Forelimb muscle (tissue), 1 donor: Measurements from ENCODE around the gene ANLN. TPM values are rescaled to one million over a fixed set of nuclear protein-coding genes. Genes with fewer than 3 reads are reported as not detected.
"Not testable (repeated sequence)": the region's sequence is repeated elsewhere in the genome, so short reads cannot be mapped to it uniquely, and the experiment has no call there.

Experiments
- DNase-seq: peaks from one replicate; pipeline ENCODE4 v3.0.0-alpha.2; 2013; ENCODE audit warnings: low read depth
- polyA plus RNA-seq: library from polyadenylated mRNA; unstranded; fragments of 120-200 nt; gene quantifications from one replicate; pipeline ENCODE4 v1.2.1, GENCODE V29; 2013; ENCODE audit not compliant: insufficient read length

The ANLN gene
- polyA plus RNA-seq, 1 donor = 18.1 TPM

- no peak for DNase-seq
These were observed 73.0 kb downstream of the ANLN start for GRCh38 chr7:36462551-36463137.

GRCh38 chr7:36464271-36464670 lies 74.6 kb downstream of the ANLN start:
- no peak for DNase-seq

DNA sequence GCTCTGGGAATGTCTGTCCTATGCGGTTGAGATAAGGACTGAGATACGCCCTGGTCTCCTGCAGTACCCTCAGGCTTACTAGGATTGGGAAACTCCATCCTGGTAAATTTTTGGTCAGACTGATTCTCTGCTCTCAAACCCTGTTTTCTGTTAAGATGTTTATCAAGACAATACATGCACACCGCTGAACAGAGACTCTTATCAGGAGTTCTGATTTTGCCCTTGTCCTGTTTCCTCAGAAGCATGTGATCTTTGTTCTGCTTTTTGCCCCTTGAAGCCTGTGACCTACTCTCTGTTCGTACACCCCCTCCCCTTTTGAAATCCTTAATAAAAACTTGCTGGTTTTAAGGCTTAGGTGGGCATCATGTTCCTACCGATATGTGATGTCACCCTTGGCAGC lies 76.3 kb downstream of the ANLN start:
- not testable (repeated sequence) for DNase-seq

DNA sequence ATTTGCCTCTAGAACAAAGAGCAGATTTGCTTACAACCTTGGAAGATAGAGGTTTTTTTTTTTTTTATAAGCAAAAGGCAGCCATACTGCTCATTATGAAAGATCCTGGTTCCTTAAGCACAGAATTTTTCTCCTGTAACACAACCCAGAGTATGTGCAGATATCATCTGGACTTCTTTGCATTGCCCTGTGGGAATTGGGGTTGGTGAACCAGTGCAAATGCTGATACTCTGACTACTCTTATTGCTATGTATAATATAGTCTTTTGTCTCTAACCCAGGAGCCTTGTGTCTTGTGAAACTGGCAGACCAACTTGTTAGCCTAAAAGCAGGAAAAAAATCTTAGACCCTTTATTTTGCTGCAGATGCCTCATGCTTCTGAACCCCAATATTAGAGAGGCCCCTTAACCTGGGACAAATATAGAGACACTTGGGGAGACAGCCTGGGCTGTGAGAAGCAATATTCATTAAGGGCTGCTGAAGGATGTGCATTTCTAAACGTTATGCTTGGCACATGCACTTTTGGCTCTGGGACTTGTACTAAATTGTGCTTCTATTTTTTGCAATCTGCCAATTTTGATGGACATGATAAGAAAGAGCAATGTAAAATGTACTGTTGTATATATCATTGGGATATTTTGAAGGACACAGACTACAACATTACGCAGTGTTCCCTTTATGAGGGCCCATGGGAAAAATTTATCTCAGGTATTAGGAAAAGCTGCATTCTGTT lies 78.9 kb downstream of the ANLN start:
- DNase-seq = no peak

DNA sequence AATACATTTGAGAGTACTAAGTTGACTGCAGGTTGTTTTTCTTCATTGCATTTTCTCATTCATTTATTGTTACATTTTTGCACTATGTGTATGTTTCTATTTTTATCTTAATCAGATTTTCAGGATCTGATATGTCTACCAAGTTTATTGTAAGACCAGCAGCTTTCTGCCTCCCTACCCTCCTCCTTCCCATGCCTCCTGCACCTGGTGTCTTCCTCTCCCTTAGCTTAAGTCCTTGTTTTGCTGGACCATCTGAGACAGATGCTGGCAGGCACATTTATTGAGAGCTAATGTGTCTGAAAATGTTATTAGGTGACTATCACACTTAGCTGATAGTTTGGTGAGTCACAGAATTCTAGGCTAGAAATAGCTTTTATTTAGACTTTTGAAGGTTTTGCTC lies 79.6 kb downstream of the ANLN start:
- DNase-seq = no peak

GRCh38 chr7:36472141-36472729 lies 82.6 kb downstream of the ANLN start:
- DNase-seq = no peak

DNA sequence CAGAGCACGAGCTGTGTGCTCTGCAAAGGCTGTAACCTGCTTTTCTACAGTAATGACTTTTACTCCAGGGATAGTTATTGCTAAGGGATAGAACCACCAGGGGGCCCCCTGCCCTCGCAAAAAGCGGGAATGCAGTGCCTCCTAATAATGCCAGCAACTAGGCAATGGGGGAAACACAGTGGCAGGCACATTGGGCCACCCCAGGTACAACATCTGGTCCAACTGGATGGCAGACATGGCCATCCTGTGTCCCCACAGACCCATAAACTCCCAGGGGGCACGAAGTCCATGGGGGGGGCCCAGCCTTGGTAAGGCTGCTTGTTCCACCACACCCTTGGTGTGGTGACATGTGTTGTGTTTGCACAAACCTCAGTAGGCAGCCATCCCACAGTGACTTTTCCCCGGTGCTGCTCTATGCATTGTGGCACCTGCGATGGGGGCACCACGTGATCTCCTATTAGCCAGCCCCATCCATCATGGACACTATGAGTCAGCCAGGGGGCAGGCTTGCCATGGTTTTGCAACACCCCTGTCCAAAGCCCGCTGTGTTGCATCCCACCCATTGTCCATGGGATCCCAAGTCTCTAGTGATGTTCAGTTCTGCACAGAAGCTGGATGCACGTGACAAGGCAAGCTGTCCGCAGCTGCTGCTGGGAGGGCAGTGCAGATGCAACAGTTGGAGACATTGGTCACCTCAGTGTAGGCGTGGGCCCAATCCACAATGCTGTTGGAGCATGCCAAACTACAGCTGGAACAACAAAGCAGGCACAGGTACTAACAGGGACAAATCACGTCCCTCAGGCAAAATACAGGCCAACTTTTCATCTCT lies 84.0 kb downstream of the ANLN start:
- no peak for DNase-seq

DNA sequence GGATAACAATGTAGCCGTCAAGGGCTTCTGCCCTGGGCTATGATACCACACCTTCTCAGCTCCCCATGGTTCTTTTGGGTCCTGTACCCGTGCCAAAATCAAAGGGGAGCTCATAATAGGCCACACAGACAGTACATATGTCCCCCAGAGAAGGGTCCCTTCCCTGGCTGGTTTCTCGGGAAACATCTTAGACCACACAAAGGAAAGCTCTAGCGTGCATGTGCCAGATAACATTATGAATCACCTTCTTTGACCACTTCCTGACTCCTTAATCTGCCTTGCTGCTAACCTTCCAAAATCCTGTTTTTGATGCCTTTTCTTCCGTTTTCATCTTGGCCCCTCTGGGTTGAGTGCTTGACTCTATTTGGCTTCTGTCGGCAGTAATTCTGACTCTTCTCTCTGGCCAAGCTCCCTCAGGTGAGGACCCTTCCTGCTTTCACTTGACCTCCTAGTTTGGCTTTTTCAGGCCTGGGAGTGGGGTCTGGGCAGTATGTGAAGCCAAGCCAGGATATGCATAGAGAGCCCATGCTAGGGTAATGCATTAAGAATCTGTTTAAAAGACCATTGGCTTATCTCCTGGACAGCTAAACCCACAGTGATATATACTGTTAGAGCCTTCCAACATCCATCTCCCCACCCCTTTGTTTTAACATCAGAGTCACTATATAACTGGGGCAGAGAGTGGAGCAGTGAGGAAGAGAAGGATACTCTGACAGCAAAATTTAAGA lies 84.8 kb downstream of the ANLN start:
- no peak for DNase-seq

DNA sequence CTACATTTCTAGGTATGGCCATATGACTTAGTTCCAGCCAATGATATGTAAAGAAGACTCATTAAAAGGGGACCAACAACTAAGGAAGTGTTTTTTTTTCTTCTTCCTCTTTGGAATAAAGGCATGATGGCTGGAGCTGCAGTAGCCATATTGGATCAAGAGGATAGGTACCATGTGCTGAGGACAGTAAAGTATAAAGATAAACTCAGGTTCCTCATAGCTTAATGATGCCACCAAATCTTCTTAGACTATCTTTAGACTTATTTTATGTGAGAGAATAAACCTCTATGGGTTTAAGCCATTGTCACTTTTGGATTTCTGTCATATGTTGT lies 85.3 kb downstream of the ANLN start:
- DNase-seq = no peak

GRCh38 chr7:36475381-36475780 lies 85.7 kb downstream of the ANLN start:
- no peak for DNase-seq

DNA sequence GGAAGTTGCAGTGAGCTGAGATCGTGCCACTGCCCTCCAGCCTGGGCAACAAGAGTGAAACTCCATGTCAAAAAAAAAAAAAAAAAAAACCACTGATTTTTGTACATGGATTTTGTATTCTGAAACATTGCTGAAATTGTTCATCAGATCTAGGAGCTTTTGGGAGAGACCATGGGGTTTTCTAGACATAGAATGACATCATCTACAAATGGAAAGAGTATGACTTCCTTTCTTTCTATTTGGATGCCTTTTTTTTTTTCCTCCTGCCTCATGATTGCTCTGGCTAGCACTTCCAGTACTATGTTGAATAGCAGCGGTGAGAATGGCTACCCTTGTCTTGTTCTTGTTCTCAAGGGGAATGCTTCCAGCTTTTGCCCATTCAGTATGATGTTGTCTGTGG lies 89.1 kb downstream of the ANLN start:
- DNase-seq = no peak

DNA sequence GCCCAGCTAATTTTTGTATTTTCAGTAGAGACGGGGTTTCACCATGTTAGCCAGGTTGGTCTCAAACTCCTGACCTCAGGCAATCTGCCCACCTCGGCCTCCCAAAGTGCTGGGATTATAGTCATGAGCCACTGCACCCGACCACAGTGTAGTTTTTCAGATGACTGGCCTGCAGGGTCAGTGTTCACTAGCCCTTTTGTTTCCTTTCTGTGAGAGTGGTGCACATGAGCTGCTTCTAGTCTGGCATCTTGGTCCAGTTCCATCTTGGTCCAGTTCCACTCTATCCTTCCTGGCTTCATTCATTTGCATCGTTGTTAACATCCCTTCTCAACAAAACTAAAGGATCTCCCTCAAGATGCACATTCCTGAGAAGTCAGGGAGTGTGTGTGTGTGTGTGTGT lies 94.2 kb downstream of the ANLN start:
- DNase-seq = not testable (repeated sequence)

DNA sequence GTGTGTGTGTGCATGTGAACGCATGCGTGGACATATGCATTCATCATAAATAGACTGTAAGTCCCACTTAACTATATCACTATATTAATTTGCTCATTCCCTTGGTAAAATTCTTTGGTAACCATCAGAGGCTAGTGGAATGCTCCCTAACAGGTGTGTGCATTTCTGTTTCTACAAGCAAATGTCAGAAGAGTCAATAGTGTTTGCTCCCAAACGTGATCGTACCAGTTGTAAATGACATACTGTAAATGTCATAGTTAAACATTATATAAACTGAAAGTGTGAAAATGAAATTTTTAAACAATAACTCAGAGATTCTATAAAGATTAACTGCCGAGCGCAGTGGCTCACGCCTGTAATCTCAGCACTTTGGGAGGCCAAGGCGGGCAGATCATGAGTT lies 94.6 kb downstream of the ANLN start:
- DNase-seq = no peak

DNA sequence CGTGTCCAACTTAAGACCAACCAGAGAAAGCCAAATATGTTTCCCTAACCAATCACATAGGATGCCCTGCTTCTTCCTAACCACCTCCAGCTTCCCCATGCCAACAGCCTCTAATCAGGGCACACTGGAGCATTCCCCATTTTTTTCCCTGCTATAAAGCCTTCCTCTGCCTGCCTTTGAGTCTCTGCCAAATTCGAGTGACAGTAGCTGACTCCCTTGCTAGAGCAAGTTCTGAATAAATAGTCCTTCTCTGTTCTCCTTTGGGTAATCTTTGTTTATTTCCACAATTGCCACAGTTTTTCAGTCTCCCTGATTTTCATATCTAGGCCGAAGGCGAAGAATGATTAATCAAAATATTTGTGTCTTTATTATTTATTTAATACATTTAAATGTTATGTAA lies 96.7 kb downstream of the ANLN start:
- no peak for DNase-seq

DNA sequence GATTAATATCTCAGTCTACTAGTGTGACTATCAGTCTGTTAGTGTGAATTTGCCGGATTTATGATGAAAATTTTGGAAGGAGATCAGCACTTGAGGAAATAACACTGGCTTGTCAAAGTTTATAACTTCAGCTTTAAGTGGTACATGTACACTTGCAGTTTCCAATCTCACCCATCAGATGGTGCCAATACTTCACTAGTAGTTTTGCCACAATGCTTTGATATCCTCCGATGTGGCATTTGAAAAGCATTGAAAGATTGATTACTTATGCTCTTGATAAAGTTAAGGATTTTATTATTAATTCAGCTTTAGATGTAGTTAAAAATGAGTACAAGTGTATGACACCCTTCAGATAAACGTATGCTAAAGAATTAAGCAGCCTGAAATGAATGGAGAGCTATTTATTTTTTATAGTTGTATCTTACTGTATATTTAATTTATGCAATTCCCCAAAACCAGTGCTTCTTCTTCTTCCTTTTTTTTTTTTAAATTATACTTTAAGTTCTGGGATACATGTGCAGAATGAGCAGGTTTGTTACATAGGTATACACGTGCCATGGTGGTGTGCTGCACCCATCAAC lies 98.2 kb downstream of the ANLN start:
- peak; percentile 17 for DNase-seq

DNA sequence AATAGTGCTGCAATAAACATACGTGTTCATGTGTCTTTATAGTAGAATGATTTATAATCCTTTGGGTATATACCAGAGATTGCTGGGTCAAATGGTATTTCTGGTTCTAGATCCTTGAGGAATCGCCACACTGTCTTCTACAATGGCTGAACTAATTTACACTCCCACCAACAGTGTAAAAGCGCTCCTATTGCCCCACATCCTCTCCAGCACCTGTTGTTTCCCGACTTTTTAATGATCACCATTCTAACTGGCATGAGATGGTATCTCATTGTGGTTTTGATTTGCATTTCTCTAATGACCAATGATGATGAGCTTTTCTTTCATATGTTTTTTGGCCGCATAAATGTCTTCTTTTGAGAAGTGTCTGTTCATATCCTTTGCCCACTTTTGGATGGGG lies 99.0 kb downstream of the ANLN start:
- DNase-seq = not testable (repeated sequence)

DNA sequence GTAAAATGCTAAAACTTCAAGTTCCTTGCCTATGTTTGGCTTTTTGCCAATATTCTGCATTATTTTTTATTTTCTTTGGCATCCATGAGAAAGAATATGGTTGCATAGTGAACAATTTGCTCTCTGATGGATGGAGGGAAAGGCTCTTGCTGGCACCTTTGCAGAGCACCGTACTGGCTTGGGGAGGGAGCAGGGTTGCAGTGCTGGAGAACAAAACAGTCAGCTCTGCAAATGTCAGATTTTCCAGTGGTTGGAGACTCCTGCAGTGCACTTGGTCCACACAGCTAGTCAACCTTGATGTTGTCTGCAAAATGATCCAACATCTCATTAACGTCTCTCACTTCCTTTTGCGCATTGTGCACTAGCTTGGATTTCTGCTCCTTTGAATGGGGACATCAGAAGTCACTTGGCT lies 100.8 kb downstream of the ANLN start:
- no peak for DNase-seq

GRCh38 chr7:36491317-36491716 lies 101.7 kb downstream of the ANLN start:
- DNase-seq = no peak

DNA sequence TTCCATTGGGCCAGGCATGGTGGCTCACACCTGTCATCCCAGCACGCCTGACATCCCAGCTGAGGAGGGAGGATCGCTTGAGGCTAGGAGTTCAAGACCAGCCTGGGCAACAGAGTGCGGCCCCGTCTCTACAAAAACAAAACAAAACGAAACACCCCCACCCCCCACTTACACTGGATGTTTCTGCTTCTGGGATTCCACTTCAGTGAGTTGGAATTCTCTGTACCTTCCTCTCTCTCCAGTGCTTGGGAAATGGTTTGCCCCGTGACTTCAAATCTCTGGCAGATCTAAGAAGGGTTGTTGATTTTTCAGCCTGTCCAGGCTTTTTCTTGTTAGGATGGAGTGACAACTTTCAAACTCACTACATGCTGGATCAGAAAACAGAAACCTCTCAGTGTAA lies 106.9 kb downstream of the ANLN start:
- no peak for DNase-seq

GRCh38 chr7:36497176-36497575 lies 107.5 kb downstream of the ANLN start:
- DNase-seq = not testable (repeated sequence)

DNA sequence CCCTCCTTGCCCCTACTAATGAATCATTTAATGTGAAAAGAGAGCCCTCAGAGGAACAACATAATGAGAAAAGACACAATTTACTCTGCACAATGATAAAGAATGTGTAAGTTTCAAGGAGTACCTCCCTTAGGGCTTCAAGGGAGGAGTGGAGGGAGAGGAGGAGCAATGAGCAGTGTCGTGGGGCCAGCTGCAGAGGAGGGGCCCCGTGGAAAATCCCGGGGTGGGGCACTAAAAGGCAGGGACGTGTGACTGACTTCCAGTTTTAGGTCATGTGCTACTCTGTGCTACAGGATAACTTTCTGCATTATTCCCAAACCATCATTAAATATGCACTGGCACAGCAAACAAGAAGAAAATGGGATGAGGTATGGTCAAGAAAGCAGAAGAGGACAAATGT lies 108.1 kb downstream of the ANLN start:
- no peak for DNase-seq
